EL (cell line): ENCODE results near the gene UBXN2A.
"Not testable (repeated sequence)": the region's sequence is repeated elsewhere in the genome, so short reads cannot be mapped to it uniquely, and the experiment has no call there.

Experiments used
- DNase-seq: peaks from one replicate; pipeline ENCODE4 v3.0.0-alpha.2; 2016

The UBXN2A gene

GRCh38 chr2:24014902-24015301, 74.6 kb downstream of the UBXN2A start:
- peak; percentile 20 for DNase-seq

- DNase-seq: peak; percentile 93
Observed at GRCh38 chr2:24015562-24016375, 75.5 kb downstream of the UBXN2A start.

- DNase-seq: peak; percentile 36
Observed at GRCh38 chr2:24016376-24016761, 76.1 kb downstream of the UBXN2A start.

GRCh38 chr2:24016853-24017703, 76.8 kb downstream of the UBXN2A start:
- no peak for DNase-seq

- no peak for DNase-seq
Observed at GRCh38 chr2:24017711-24018110, 77.4 kb downstream of the UBXN2A start.

- no peak for DNase-seq
Observed at GRCh38 chr2:24018241-24018640, 78.0 kb downstream of the UBXN2A start.

- DNase-seq: no peak
Observed at GRCh38 chr2:24019729-24020128, 79.5 kb downstream of the UBXN2A start.

GRCh38 chr2:24020244-24020643, 80.0 kb downstream of the UBXN2A start:
- no peak for DNase-seq

- DNase-seq: peak; percentile 21
Observed at GRCh38 chr2:24021122-24021998, 81.1 kb downstream of the UBXN2A start.

GRCh38 chr2:24022324-24022974, 82.2 kb downstream of the UBXN2A start:
- DNase-seq: no peak

- DNase-seq: no peak
Observed at GRCh38 chr2:24022975-24023575, 82.8 kb downstream of the UBXN2A start.

GRCh38 chr2:24024018-24024417, 83.8 kb downstream of the UBXN2A start:
- DNase-seq: peak; percentile 53

- no peak for DNase-seq
Observed at GRCh38 chr2:24024996-24025663, 84.9 kb downstream of the UBXN2A start.

GRCh38 chr2:24026233-24026632, 86.0 kb downstream of the UBXN2A start:
- DNase-seq: no peak

GRCh38 chr2:24038786-24039499, 98.7 kb downstream of the UBXN2A start:
- DNase-seq: no peak

GRCh38 chr2:24040511-24040910, 100.2 kb downstream of the UBXN2A start:
- DNase-seq: peak; percentile 38

GRCh38 chr2:24043133-24043532, 102.9 kb downstream of the UBXN2A start:
- not testable (repeated sequence) for DNase-seq

- no peak for DNase-seq
Observed at GRCh38 chr2:24045511-24046508, 105.5 kb downstream of the UBXN2A start.

- DNase-seq: no peak
Observed at GRCh38 chr2:24046599-24046929, 106.3 kb downstream of the UBXN2A start.
